WTC11 (cell line): ENCODE data around the gene MET. TPM values are rescaled to one million over a fixed set of nuclear protein-coding genes. Genes with fewer than 3 reads are reported as not detected.
A peak's percentile ranks its signal among the peaks of the same experiment; 100 is the strongest.

Experiments used
- ATAC-seq: fragments of 200-7000 bp; cut with Tn5 transposase; 2 replicates; pipeline ENCODE4 v1.10.0; 2021; ENCODE audit warnings: mild to moderate bottlenecking, moderate library complexity
- CTCF ChIA-PET: fragments of 300-600 bp; sonication (Branson Sonifier 250); formaldehyde crosslinking; loops from one replicate; lab custom pipeline; 2021; ENCODE audit warnings: antibody characterized with exemption; lab: Charles Lee
- POLR2A ChIA-PET: fragments of 350-600 bp; sonication (Branson Sonifier 250); formaldehyde crosslinking; loops from one replicate; lab custom pipeline; 2021; ENCODE audit warnings: antibody characterized with exemption; lab: Charles Lee
- DNase-seq: peaks from one replicate; pipeline ENCODE4 v3.0.0; 2021; ENCODE audit warnings: low spot score
- H3K27ac Mint-ChIP-seq: 2 replicates; pipeline ENCODE4 v1.8.0; 2021; ENCODE audit warnings: mixed read lengths
- H3K27me3 Mint-ChIP-seq: 2 replicates; pipeline ENCODE4 v1.8.0; 2021; ENCODE audit warnings: low read depth, mild to moderate bottlenecking, moderate library complexity, mixed read lengths
- H3K36me3 Mint-ChIP-seq: 2 replicates; pipeline ENCODE4 v1.8.0; 2021; ENCODE audit warnings: mixed read lengths
- H3K4me1 Mint-ChIP-seq: 2 replicates; pipeline ENCODE4 v1.8.0; 2022; ENCODE audit warnings: mixed read lengths
- H3K4me3 Mint-ChIP-seq: 2 replicates; pipeline ENCODE4 v1.8.0; 2021; ENCODE audit warnings: mild to moderate bottlenecking, moderate library complexity, mixed read lengths
- H3K9me3 Mint-ChIP-seq: 2 replicates; pipeline ENCODE4 v1.8.0; 2021; ENCODE audit warnings: mixed read lengths
- CBFB ChIP-seq: sonication (generic); formaldehyde crosslinking; IDR thresholded peaks from 2 replicates; pipeline ENCODE4 v1.8.1; 2022; ENCODE audit warnings: mild to moderate bottlenecking, low read depth, missing genetic modification reagents
- ESRRA ChIP-seq: sonication (generic); formaldehyde crosslinking; IDR thresholded peaks from 2 replicates; pipeline ENCODE4 v1.8.1; 2022; ENCODE audit warnings: mild to moderate bottlenecking, missing genetic modification reagents, borderline replicate concordance
- GABPB1 ChIP-seq: sonication (generic); formaldehyde crosslinking; IDR thresholded peaks from 2 replicates; pipeline ENCODE4 v1.8.1; 2023; ENCODE audit warnings: mild to moderate bottlenecking, missing genetic modification reagents
- GRHL2 ChIP-seq: fragments of 250-450 bp; sonication (Bioruptor Pico); IDR thresholded peaks from 2 replicates; pipeline ENCODE4 v1.8.0; 2022; ENCODE audit warnings: mild to moderate bottlenecking, moderate library complexity; ENCODE audit not compliant: insufficient replicate concordance, severe bottlenecking
- GTF2I ChIP-seq: fragments of 250-450 bp; sonication (Bioruptor Pico); conservative IDR thresholded peaks from 2 replicates; pipeline ENCODE4 v1.4.0; 2021; ENCODE audit warnings: mild to moderate bottlenecking
- JAZF1 ChIP-seq: fragments of 250-450 bp; sonication (Bioruptor Pico); IDR thresholded peaks from 2 replicates; pipeline ENCODE4 v1.9.0; 2021; ENCODE audit warnings: moderate library complexity, mild to moderate bottlenecking, inconsistent platforms
- NFE2L1 ChIP-seq: sonication (generic); formaldehyde crosslinking; IDR thresholded peaks from 2 replicates; pipeline ENCODE4 v1.8.1; 2023; ENCODE audit warnings: missing genetic modification reagents
- NR1H2 ChIP-seq: sonication (generic); formaldehyde crosslinking; IDR thresholded peaks from 2 replicates; pipeline ENCODE4 v1.9.0; 2021; ENCODE audit warnings: mild to moderate bottlenecking, moderate library complexity, missing genetic modification reagents
- SOX15 ChIP-seq: fragments of 250-450 bp; sonication (Bioruptor Pico); IDR thresholded peaks from 2 replicates; pipeline ENCODE4 v1.9.0; 2021; ENCODE audit warnings: mild to moderate bottlenecking
- TCF7 ChIP-seq: sonication (generic); formaldehyde crosslinking; IDR thresholded peaks from 2 replicates; pipeline ENCODE4 v1.8.0; 2022; ENCODE audit warnings: mild to moderate bottlenecking, low read depth, missing genetic modification reagents, moderate library complexity
- TEAD1 ChIP-seq: sonication (generic); formaldehyde crosslinking; IDR thresholded peaks from 2 replicates; pipeline ENCODE4 v1.8.0; 2022; ENCODE audit warnings: mild to moderate bottlenecking, missing genetic modification reagents
- ZNF121 ChIP-seq: sonication (generic); formaldehyde crosslinking; IDR thresholded peaks from 2 replicates; pipeline ENCODE4 v1.8.0; 2023; ENCODE audit warnings: missing genetic modification reagents
- ZNF317 ChIP-seq: sonication (generic); formaldehyde crosslinking; IDR thresholded peaks from 2 replicates; pipeline ENCODE4 v1.8.1; 2023; ENCODE audit warnings: low read depth, mild to moderate bottlenecking, moderate library complexity, missing genetic modification reagents, borderline replicate concordance
- ZNF671 ChIP-seq: fragments of 250-450 bp; sonication (Bioruptor Pico); IDR thresholded peaks from 2 replicates; pipeline ENCODE4 v1.8.0; 2021; ENCODE audit warnings: mild to moderate bottlenecking
- total RNA-seq: library from RNA; stranded (reverse); gene quantifications from 3 replicates; pipeline ENCODE4 v1.2.3, GENCODE V29; 2021
- TF ChIP-seq, protein P1 (sequence below): sonication (generic); formaldehyde crosslinking; IDR thresholded peaks from 2 replicates; pipeline ENCODE4 v1.8.1; 2022; ENCODE audit warnings: missing genetic modification reagents, borderline replicate concordance
- TF ChIP-seq, protein P2 (sequence below): fragments of 250-450 bp; sonication (Bioruptor Pico); IDR thresholded peaks from 2 replicates; pipeline ENCODE4 v1.8.0; 2021; ENCODE audit warnings: mild to moderate bottlenecking
- TF ChIP-seq, protein P3 (sequence below): fragments of 250-450 bp; sonication (Bioruptor Pico); IDR thresholded peaks from 2 replicates; pipeline ENCODE4 v1.9.0; 2021; ENCODE audit warnings: mild to moderate bottlenecking, borderline replicate concordance
- TF ChIP-seq, protein P4 (sequence below): sonication (generic); formaldehyde crosslinking; IDR thresholded peaks from 2 replicates; pipeline ENCODE4 v1.8.1; 2023; ENCODE audit warnings: mild to moderate bottlenecking, missing genetic modification reagents, moderate library complexity
- TF ChIP-seq, protein P5 (sequence below): sonication (generic); formaldehyde crosslinking; IDR thresholded peaks from 2 replicates; pipeline ENCODE4 v1.8.1; 2023; ENCODE audit warnings: mild to moderate bottlenecking, moderate library complexity, missing genetic modification reagents
- TF ChIP-seq, protein P6 (sequence below): sonication (generic); formaldehyde crosslinking; IDR thresholded peaks from 2 replicates; pipeline ENCODE4 v1.8.0; 2022; ENCODE audit warnings: missing genetic modification reagents

The MET gene
- total RNA-seq, 1 experiment from 2014 or later, result 9.4 TPM

DNA sequence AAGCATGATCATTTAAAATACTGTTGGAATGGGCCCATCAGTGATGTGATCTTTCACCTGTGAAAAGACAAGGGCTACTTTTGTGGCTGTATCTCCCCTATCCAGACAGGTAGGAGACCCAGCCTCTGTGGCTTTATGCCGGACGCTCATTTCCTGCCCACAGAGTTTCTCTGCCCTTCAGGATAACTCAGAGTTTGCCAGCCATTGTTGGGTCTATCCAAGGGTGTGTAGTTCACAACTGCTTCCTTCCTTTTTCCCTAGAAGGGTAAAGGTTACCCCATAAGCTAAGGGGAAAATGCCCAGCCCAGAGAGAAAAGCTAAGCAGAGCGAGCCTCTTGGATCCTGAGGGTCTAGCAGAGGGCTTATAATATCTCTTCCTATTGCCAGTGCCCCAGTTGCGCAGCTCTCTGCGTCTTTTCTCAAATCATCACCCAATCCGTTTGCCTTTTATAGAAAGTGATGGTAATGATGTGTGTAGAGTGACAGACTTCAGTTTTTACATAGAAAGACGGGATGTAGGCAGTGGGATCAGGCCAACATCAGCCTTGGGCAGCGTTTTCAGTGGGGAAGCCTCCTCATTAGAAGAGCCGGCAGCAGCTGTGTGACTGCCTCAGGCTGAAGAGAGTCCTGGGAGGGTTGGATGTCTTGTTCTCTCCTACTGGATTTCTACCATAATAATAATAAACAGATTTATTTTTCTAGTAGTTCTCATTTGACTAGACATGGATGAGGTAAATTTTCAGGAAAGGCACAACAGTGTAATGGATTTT lies 80.5 kb downstream of the MET start:
- DNase-seq, result no peak
- TF ChIP-seq GABPB1 (CRISPR knock-in tag) (no peak), GRHL2 (no peak), SOX15 (CRISPR knock-in tag) (no peak), GTF2I (no peak), CBFB (no peak)
- TF ChIP-seq, protein P1, sequence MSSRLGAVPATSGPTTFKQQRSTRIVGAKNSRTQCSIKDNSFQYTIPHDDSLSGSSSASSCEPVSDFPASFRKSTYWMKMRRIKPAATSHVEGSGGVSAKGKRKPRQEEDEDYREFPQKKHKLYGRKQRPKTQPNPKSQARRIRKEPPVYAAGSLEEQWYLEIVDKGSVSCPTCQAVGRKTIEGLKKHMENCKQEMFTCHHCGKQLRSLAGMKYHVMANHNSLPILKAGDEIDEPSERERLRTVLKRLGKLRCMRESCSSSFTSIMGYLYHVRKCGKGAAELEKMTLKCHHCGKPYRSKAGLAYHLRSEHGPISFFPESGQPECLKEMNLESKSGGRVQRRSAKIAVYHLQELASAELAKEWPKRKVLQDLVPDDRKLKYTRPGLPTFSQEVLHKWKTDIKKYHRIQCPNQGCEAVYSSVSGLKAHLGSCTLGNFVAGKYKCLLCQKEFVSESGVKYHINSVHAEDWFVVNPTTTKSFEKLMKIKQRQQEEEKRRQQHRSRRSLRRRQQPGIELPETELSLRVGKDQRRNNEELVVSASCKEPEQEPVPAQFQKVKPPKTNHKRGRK, result no peak
- TF ChIP-seq, protein P2, sequence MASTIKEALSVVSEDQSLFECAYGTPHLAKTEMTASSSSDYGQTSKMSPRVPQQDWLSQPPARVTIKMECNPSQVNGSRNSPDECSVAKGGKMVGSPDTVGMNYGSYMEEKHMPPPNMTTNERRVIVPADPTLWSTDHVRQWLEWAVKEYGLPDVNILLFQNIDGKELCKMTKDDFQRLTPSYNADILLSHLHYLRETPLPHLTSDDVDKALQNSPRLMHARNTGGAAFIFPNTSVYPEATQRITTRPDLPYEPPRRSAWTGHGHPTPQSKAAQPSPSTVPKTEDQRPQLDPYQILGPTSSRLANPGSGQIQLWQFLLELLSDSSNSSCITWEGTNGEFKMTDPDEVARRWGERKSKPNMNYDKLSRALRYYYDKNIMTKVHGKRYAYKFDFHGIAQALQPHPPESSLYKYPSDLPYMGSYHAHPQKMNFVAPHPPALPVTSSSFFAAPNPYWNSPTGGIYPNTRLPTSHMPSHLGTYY (CRISPR knock-in tag), result no peak
- TF ChIP-seq, protein P3, sequence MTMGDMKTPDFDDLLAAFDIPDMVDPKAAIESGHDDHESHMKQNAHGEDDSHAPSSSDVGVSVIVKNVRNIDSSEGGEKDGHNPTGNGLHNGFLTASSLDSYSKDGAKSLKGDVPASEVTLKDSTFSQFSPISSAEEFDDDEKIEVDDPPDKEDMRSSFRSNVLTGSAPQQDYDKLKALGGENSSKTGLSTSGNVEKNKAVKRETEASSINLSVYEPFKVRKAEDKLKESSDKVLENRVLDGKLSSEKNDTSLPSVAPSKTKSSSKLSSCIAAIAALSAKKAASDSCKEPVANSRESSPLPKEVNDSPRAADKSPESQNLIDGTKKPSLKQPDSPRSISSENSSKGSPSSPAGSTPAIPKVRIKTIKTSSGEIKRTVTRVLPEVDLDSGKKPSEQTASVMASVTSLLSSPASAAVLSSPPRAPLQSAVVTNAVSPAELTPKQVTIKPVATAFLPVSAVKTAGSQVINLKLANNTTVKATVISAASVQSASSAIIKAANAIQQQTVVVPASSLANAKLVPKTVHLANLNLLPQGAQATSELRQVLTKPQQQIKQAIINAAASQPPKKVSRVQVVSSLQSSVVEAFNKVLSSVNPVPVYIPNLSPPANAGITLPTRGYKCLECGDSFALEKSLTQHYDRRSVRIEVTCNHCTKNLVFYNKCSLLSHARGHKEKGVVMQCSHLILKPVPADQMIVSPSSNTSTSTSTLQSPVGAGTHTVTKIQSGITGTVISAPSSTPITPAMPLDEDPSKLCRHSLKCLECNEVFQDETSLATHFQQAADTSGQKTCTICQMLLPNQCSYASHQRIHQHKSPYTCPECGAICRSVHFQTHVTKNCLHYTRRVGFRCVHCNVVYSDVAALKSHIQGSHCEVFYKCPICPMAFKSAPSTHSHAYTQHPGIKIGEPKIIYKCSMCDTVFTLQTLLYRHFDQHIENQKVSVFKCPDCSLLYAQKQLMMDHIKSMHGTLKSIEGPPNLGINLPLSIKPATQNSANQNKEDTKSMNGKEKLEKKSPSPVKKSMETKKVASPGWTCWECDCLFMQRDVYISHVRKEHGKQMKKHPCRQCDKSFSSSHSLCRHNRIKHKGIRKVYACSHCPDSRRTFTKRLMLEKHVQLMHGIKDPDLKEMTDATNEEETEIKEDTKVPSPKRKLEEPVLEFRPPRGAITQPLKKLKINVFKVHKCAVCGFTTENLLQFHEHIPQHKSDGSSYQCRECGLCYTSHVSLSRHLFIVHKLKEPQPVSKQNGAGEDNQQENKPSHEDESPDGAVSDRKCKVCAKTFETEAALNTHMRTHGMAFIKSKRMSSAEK (CRISPR knock-in tag), result no peak
- TF ChIP-seq, protein P4, sequence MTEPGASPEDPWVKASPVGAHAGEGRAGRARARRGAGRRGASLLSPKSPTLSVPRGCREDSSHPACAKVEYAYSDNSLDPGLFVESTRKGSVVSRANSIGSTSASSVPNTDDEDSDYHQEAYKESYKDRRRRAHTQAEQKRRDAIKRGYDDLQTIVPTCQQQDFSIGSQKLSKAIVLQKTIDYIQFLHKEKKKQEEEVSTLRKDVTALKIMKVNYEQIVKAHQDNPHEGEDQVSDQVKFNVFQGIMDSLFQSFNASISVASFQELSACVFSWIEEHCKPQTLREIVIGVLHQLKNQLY (CRISPR knock-in tag), result no peak
- TF ChIP-seq, protein P5, sequence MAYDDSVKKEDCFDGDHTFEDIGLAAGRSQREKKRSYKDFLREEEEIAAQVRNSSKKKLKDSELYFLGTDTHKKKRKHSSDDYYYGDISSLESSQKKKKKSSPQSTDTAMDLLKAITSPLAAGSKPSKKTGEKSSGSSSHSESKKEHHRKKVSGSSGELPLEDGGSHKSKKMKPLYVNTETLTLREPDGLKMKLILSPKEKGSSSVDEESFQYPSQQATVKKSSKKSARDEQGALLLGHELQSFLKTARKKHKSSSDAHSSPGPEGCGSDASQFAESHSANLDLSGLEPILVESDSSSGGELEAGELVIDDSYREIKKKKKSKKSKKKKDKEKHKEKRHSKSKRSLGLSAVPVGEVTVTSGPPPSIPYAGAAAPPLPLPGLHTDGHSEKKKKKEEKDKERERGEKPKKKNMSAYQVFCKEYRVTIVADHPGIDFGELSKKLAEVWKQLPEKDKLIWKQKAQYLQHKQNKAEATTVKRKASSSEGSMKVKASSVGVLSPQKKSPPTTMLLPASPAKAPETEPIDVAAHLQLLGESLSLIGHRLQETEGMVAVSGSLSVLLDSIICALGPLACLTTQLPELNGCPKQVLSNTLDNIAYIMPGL, result no peak
- Mint-ChIP-seq H3K9me3 (peaks cover 36% of the 10 kb centered on the region), H3K27ac (no peak overlapping the region), H3K4me3 (no peak overlapping the region), H3K36me3 (peaks cover 30% of the 10 kb centered on the region), H3K4me1 (peaks cover 9% of the 10 kb centered on the region), H3K27me3 (no peaks in the 10 kb centered on the region)
- ChIA-PET CTCF (no interaction called here), POLR2A (interaction anchor here (0.5 kb wide), 1 partner anchor 38 kb away, joined by 5 read pairs; no protein-coding TSS in a partner anchor)
- peak; percentile 30; the same call in 1 of the 2 replicates for ATAC-seq

DNA sequence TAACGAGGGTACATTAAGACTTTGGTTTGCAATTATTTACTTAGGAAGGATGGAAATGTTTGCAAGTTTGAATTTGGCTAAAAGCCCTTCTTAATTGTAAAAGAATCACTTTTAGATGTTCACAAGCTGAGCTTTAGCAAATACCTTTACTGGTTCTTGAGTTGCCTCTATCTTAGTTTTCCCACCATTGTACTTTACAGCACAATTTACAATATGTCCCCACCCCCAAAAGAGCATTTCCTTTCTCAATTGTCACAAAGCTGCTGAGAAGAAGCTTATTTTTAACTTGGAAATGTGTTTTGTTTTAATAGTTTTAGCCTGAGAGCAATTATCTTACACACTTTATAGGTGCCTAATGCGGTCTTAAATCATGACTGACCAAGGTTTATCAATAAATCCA lies 81.1 kb downstream of the MET start:
- CTCF ChIA-PET, result no interaction called here
- Mint-ChIP-seq H3K27me3 (no peaks in the 10 kb centered on the region), H3K9me3 (peaks cover 31% of the 10 kb centered on the region), H3K4me3 (no peak overlapping the region), H3K4me1 (peaks cover 9% of the 10 kb centered on the region), H3K36me3 (peaks cover 25% of the 10 kb centered on the region), H3K27ac (no peak overlapping the region)
- no peak for DNase-seq
- ATAC-seq, result no peak
- POLR2A ChIA-PET, result interaction anchor here (0.5 kb wide), 1 partner anchor 39 kb away, joined by 5 read pairs; no protein-coding TSS in a partner anchor
- no peak for TF ChIP-seq TEAD1 (CRISPR knock-in tag)
- TF ChIP-seq JAZF1 (CRISPR knock-in tag), result no peak
- TF ChIP-seq ZNF121 (CRISPR knock-in tag), result no peak
- TF ChIP-seq, protein P6, sequence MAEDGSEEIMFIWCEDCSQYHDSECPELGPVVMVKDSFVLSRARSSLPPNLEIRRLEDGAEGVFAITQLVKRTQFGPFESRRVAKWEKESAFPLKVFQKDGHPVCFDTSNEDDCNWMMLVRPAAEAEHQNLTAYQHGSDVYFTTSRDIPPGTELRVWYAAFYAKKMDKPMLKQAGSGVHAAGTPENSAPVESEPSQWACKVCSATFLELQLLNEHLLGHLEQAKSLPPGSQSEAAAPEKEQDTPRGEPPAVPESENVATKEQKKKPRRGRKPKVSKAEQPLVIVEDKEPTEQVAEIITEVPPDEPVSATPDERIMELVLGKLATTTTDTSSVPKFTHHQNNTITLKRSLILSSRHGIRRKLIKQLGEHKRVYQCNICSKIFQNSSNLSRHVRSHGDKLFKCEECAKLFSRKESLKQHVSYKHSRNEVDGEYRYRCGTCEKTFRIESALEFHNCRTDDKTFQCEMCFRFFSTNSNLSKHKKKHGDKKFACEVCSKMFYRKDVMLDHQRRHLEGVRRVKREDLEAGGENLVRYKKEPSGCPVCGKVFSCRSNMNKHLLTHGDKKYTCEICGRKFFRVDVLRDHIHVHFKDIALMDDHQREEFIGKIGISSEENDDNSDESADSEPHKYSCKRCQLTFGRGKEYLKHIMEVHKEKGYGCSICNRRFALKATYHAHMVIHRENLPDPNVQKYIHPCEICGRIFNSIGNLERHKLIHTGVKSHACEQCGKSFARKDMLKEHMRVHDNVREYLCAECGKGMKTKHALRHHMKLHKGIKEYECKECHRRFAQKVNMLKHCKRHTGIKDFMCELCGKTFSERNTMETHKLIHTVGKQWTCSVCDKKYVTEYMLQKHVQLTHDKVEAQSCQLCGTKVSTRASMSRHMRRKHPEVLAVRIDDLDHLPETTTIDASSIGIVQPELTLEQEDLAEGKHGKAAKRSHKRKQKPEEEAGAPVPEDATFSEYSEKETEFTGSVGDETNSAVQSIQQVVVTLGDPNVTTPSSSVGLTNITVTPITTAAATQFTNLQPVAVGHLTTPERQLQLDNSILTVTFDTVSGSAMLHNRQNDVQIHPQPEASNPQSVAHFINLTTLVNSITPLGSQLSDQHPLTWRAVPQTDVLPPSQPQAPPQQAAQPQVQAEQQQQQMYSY (CRISPR knock-in tag), result no peak
- TF ChIP-seq ESRRA (CRISPR knock-in tag), result no peak
- no peak for TF ChIP-seq ZNF317 (CRISPR knock-in tag)
- TF ChIP-seq TCF7 (CRISPR knock-in tag), result no peak
- TF ChIP-seq NFE2L1 (CRISPR knock-in tag), result no peak
- no peak for TF ChIP-seq ZNF671 (CRISPR knock-in tag)
- no peak for TF ChIP-seq NR1H2 (CRISPR knock-in tag)
- TF ChIP-seq CBFB, result no peak
